SU-DHL-6 (cell line): ENCODE data around the gene PMEL.
A peak's percentile ranks its signal among the peaks of the same experiment; 100 is the strongest.

Source experiments
- H2AFZ ChIP-seq: fragments of 200-600 bp; sonication (generic); 2 replicates; pipeline ENCODE4 v1.6.1; 2014; ENCODE audit warnings: low read depth, mild to moderate bottlenecking, moderate library complexity, mixed read lengths, antibody characterized with exemption, low read length; ENCODE audit not compliant: severe bottlenecking
- H3F3A ChIP-seq: fragments of 200-600 bp; shearing (Covaris generic); 2 replicates; pipeline ENCODE4 v1.6.0; 2016; ENCODE audit warnings: antibody characterized with exemption, mild to moderate bottlenecking; ENCODE audit not compliant: insufficient read depth
- H3K27ac ChIP-seq: fragments of 200-600 bp; sonication (generic); 2 replicates; pipeline ENCODE4 v1.5.1; 2016; ENCODE audit warnings: low read depth, mild to moderate bottlenecking, low read length, moderate library complexity, mixed read lengths
- H3K27me3 ChIP-seq: fragments of 200-600 bp; sonication (generic), shearing (Covaris generic); 2 replicates; pipeline ENCODE4 v1.6.0; 2014; ENCODE audit warnings: mild to moderate bottlenecking, low read length
- H3K36me3 ChIP-seq: fragments of 200-600 bp; sonication (generic); 2 replicates; pipeline ENCODE4 v1.6.1; 2014; ENCODE audit warnings: mild to moderate bottlenecking, low read length, mixed read lengths
- H3K4me2 ChIP-seq: fragments of 300-600, 200-600 bp; shearing (Covaris generic), sonication (generic); 2 replicates; pipeline ENCODE4 v1.6.0; 2014; ENCODE audit warnings: low read length, low read depth, mild to moderate bottlenecking; ENCODE audit not compliant: poor library complexity, severe bottlenecking
- H3K4me3 ChIP-seq: fragments of 200-600 bp; sonication (generic); 2 replicates; pipeline ENCODE4 v1.5.1; 2014; ENCODE audit warnings: antibody characterized with exemption, low read length, mild to moderate bottlenecking, mixed read lengths; ENCODE audit not compliant: insufficient read depth, poor library complexity, severe bottlenecking
- H3K79me2 ChIP-seq: fragments of 200-600 bp; sonication (generic); 2 replicates; pipeline ENCODE4 v1.6.1; 2014; ENCODE audit warnings: mild to moderate bottlenecking, low read length, moderate library complexity; ENCODE audit not compliant: insufficient read depth
- H3K9ac ChIP-seq: fragments of 200-600 bp; sonication (generic); 2 replicates; pipeline ENCODE4 v1.7.0; 2014; ENCODE audit warnings: mild to moderate bottlenecking, low read length
- H3K9me2 ChIP-seq: fragments of 200-600 bp; sonication (generic); replicated peaks from 2 replicates; pipeline ENCODE4 v1.6.1; 2014; ENCODE audit warnings: low read length; ENCODE audit not compliant: insufficient read depth
- H3K9me3 ChIP-seq: fragments of 200-600 bp; sonication (generic); 2 replicates; pipeline ENCODE4 v1.6.1; 2014; ENCODE audit warnings: low read length, mixed read lengths; ENCODE audit not compliant: insufficient read depth
- H4K20me1 ChIP-seq: fragments of 200-600 bp; sonication (generic); 2 replicates; pipeline ENCODE4 v1.6.1; 2014; ENCODE audit warnings: low read depth, mild to moderate bottlenecking, antibody characterized with exemption, low read length, moderate library complexity, mixed read lengths
- CTCF ChIP-seq: fragments of 200-600 bp; sonication (generic); IDR thresholded peaks from one replicate; pipeline ENCODE4 v1.5.1; 2017; ENCODE audit warnings: antibody characterized with exemption, mild to moderate bottlenecking, low read length, moderate library complexity; ENCODE audit not compliant: insufficient read depth, poor library complexity, severe bottlenecking
- EZH2phosphoT487 ChIP-seq: fragments of 200-600 bp; sonication (generic), shearing (Covaris generic); conservative IDR thresholded peaks from 2 replicates; pipeline ENCODE4 v1.6.1; 2018; ENCODE audit warnings: mild to moderate bottlenecking, antibody characterized with exemption, low read length, moderate library complexity, mixed read lengths

PMEL gene

GRCh38 chr12:56011509-56012090, 45.8 kb upstream of the PMEL start:
- no peaks in the 10 kb centered on the region for H3F3A ChIP-seq

GRCh38 chr12:56010111-56010570, 44.3 kb upstream of the PMEL start:
- no peaks in the 10 kb centered on the region for H4K20me1 ChIP-seq
- no peak overlapping the region for H3K4me3 ChIP-seq
- no peaks in the 10 kb centered on the region for H3K36me3 ChIP-seq
- H3K9ac ChIP-seq, result no peak overlapping the region
- H3K9me3 ChIP-seq, result no peaks in the 10 kb centered on the region
- no peaks in the 10 kb centered on the region for H3F3A ChIP-seq
- H3K27me3 ChIP-seq, result no peaks in the 10 kb centered on the region
- no peak overlapping the region for H2AFZ ChIP-seq
- no peak overlapping the region for H3K27ac ChIP-seq
- TF ChIP-seq CTCF (no peak), EZH2phosphoT487 (no peak)
- H3K9me2 ChIP-seq, result no peaks in the 10 kb centered on the region
- no peak overlapping the region for H3K4me2 ChIP-seq
- no peaks in the 10 kb centered on the region for H3K79me2 ChIP-seq

More at GRCh38 chr12:56011509-56012090, 45.8 kb upstream of the PMEL start:
- Histone ChIP-seq H3K4me2 (no peak overlapping the region), H2AFZ (no peak overlapping the region), H3K79me2 (no peaks in the 10 kb centered on the region), H4K20me1 (no peaks in the 10 kb centered on the region), H3K36me3 (no peaks in the 10 kb centered on the region), H3K27me3 (no peaks in the 10 kb centered on the region), H3K4me3 (no peak overlapping the region), H3K9me3 (no peaks in the 10 kb centered on the region), H3K27ac (no peak overlapping the region), H3K9ac (no peak overlapping the region), H3K9me2 (no peaks in the 10 kb centered on the region)
- TF ChIP-seq CTCF (no peak), EZH2phosphoT487 (no peak)

DNA sequence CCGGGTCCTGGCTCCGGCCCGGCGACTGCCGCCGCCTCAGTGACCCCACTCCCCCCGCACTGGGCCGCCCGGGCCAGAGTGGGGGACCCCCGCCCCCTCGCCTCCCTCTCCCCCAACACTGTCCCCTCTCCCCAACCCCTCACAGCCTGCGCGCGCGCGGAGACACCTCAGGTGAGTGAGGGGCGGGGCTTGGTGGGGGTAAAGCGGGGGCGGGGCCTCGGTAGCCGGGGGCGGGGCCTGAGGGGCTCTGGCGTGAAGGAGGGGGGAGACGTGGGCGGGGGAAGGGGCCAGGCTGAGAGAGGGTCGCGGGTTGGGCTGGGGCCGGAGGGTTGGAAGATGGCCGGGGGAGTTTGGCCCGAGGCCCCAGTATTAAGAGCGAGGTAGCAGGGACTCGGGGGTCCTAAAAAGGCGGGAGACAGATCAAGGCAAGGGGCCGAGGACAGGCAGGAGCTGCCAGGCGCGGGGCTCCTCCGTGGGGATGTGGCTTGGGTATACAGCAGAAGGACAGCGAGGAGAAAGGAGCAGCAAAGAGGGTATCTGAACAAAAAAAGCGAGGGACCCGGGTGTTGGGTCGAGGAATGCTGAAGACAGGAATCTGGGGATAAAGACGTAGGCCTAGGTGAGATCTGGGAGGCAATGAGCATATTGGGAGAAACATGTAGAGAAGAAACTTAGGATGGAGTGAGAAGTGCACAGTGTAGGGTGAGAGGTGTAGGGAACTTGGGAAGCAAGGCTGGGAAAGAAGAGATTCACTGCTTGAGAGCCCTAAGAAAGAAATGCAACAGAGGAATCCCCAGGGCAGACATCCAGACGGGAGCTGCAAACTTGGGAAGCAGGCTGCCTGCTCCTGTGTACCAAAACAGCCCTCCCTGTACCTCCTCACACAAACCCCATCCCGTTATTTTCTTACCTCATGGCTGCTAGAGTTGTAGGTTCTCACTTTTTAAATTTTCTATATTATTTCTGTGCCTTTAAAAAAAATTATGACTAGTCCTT, 42.0 kb upstream of the PMEL start:
- H3K36me3 ChIP-seq, result no peaks in the 10 kb centered on the region
- TF ChIP-seq CTCF, result no peak
- TF ChIP-seq EZH2phosphoT487, result no peak
- H4K20me1 ChIP-seq, result no peaks in the 10 kb centered on the region
- H3K9ac ChIP-seq, result peak overlapping the region; percentile 61
- no peaks in the 10 kb centered on the region for H3K79me2 ChIP-seq
- H3K9me2 ChIP-seq, result no peaks in the 10 kb centered on the region
- peak overlapping the region; percentile 90 for H2AFZ ChIP-seq
- no peak overlapping the region for H3K27ac ChIP-seq
- peak overlapping the region; percentile 68 for H3K4me3 ChIP-seq
- no peaks in the 10 kb centered on the region for H3F3A ChIP-seq
- no peaks in the 10 kb centered on the region for H3K9me3 ChIP-seq
- peak overlapping the region; percentile 66 for H3K4me2 ChIP-seq
- no peaks in the 10 kb centered on the region for H3K27me3 ChIP-seq
